HG03135 (cell line): ENCODE results near the gene TMEM256.

ENCODE experiments used
- ATAC-seq: cut with Tn5 transposase; IDR thresholded peaks from one replicate; pipeline ENCODE4 v1.9.1; 2021; ENCODE audit warnings: mild to moderate bottlenecking, moderate library complexity; ENCODE audit not compliant: unreplicated experiment

TMEM256 gene

GRCh38 chr17:7354262-7354843 lies 49.5 kb downstream of the TMEM256 start:
- no peak for ATAC-seq
